AG09319 (cell line): ENCODE measurements around the gene CTBP1.

Source experiments
- DNase-seq: peaks from one replicate; pipeline ENCODE4 v3.0.0-alpha.2; 2010; ENCODE audit warnings: low read depth; ENCODE audit errors: extremely low read depth
- TF ChIP-seq, protein P1 (sequence below): IDR thresholded peaks from 2 replicates; pipeline ENCODE4 v1.5.1; 2011; ENCODE audit warnings: low read depth, mild to moderate bottlenecking, inconsistent platforms, low read length, moderate library complexity

Gene CTBP1

DNA sequence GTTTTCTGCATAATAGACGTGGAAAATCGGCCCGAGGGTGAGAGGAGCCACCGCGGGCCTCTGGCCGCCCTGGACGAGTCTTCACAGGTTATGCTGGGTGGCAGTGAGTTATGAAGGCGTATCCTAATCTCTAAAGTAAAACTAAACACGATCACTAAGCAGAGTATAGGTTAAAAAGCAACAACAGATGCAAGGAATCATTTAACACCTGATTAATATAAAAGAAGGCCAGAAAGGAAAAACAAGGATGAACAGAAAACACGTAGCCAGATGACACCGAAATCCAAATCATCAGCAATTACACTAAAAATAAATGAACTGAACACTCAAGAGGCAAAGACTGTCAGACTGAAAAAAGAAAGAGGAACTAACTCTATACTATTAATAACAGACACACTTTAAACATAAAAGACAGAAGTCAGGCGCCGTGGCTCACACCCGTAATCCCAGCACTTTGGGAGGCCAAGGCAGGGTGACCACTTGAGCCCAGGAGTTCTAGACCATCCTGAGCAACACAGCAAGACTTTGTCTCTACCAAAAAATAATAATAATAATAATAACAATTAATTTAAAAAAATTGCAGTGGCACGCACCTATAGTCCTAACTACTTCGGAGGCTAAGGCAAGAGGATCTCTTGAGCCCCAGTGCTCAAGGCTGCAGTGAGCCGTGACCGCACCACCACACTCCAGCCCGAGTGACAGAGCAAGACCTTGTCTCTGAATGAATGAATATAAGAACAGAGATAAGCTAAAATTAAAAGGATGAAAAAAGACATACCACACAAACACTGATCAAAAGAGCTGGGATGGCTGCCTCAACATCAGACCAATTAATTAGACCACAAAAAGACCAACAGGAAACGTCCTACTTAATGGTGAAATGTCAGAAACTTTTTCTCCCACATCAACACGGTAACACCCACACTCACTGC is 30.0 kb downstream of the CTBP1 start:
- TF ChIP-seq, protein P1, sequence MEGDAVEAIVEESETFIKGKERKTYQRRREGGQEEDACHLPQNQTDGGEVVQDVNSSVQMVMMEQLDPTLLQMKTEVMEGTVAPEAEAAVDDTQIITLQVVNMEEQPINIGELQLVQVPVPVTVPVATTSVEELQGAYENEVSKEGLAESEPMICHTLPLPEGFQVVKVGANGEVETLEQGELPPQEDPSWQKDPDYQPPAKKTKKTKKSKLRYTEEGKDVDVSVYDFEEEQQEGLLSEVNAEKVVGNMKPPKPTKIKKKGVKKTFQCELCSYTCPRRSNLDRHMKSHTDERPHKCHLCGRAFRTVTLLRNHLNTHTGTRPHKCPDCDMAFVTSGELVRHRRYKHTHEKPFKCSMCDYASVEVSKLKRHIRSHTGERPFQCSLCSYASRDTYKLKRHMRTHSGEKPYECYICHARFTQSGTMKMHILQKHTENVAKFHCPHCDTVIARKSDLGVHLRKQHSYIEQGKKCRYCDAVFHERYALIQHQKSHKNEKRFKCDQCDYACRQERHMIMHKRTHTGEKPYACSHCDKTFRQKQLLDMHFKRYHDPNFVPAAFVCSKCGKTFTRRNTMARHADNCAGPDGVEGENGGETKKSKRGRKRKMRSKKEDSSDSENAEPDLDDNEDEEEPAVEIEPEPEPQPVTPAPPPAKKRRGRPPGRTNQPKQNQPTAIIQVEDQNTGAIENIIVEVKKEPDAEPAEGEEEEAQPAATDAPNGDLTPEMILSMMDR: no peak
- no peak for DNase-seq

DNA sequence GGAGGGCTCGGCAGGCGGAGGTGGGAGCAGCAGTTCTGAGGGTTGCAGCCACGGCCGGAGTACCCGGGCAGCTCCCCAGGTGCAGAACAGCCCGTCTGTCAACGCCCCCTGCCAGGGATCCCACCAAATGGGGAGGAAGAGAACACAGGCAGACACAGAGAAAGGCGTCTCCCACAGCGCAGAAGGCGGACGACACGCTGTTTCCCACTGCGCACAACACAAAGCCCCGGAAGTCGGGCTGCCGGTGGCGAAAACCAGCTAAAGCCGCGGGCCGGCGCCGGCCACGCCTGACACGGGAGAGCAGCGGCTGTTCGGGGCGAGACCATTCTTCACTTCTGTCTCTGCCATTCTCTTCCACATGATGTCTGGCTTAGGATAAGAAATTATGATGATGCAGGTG is 31.6 kb downstream of the CTBP1 start:
- TF ChIP-seq, protein P1: no peak
- DNase-seq: no peak

DNA sequence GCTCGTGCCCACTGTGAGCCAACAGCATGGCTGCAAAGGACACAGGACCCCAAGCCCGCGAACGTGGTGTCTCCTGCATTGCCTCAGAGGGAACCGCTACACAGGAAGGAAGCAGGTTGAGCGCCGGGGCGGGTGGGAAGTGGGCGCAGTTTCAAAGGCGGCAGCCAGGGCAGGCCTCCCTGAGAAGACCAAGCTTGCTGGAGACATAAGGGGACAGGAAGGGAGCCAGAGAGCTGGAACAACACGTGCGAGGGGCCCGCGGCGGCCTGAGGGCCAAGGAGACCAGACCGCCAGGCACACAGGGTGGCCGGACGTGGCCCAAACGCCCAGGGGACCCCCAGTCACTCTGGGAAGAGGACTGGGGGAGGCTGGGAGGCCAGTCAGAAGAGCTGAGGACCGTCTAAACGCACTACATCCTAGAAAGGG is 32.0 kb downstream of the CTBP1 start:
- DNase-seq: no peak
- TF ChIP-seq, protein P1: no peak

DNA sequence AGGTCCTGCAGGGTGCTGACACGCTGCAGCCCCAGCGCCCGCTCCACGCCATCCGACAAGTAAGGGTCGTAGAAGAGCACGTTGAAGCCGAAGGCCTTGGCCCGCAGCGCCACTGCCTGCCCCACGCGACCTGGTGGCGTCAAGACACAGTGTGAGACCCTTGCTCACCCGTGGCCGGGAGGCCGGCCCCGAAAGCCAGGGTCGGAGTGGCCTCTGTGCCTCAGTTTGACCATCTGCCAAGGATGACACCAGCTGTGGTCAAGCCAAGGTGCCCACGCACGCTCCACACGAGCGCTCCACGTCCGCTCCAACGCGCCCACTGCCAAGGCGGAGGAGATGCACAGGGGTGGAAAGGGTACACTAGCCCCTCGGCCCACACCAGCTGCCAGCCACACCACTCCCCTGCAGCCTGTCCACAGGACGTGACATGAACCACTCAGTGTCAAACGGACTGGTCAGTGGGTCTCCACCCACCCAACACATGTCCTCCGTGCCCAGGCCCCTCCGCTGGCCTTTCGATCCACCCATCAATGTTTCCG is 32.8 kb downstream of the CTBP1 start:
- no peak for DNase-seq
- TF ChIP-seq, protein P1: no peak

DNA sequence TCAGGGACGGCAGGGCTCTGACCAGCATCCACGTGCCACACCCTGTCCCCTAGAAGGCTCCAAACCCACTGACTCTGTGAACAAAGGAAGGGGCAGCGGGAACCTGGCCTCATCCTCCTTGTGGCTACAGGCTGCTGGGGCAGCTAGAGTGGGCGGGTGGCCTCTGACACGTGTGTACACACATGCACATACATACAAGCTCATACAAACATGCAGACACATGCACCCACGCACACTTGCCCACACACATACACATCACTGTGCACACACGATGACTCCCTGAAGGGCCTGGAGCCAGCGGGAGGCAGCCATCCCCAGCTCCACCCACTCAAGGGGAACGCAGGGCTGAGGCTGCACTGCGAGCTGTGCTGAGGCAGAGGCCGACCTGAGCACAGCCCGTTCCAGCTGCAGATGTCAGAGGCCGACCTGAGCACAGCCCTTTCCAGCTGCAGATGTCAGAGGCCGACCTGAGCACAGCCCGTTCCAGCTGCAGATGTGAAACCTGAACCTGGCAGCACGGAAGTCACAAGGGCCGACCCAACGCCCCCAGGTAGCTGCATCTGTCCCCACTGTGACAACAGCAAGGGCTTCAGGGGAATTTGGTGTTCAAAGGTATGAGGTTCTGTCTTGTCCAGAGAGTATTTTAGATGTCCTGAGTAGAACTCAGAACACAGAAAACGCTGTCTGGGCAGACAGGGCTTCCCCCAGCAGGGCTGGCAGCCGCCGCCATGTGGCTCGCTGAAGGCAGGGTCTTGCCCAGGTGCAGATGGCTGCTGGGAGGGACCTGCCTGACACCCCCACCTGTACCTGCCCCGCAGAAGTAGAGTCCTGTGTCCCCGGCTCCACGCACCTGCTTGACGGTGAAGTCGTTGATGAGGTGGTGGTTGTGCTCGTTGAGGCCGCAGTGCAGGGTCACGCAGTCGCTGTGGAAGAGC is 33.5 kb downstream of the CTBP1 start:
- TF ChIP-seq, protein P1: no peak
- DNase-seq: no peak

DNA sequence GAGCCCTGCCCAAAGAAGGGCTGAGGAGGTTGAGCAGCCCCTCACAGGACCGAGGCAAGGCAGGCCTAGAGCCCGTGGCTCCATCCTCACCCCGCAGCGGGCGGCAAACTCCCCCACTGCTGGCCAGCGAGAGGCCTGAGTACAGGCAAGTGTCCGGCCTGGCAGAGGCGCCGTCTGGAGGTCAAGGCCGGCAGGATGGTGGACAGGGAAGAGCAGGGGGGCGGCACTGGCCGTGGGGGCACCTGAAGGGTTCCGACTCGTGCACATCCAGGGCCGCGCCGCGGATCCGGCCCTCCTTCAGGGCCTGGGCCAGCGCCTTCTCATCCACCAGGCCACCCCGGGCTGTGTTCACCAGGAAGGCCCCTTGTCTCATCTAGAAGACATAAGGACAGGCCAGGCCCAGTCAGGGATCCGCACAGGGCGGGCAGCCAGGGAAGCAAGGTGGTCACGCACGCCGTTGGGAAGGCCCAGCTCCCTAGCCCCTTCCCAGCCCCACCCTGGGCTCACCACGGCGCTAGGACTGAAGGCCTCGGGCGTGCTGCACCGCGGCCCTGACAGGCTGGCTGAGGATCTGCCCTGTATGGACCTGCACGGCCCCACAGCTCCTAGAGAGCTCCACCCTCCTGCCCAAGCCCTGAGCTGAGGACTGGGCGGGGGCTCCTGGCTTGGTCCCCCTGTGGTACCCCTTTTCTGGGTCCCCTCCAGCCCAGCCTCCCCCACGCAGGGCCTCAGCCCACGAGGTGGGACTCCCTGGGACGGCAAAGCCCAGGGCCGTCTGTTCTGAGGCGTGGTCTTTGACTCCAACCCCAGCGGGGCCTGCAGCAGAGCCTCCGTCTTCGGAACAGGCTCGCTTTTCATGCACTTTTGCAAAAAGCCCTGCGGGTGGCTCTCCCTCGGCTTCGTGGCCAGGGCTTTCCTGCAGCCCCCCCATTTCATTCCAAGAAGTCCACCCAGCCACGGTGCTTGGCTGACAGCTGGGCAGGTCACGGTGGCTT is 34.5 kb downstream of the CTBP1 start:
- DNase-seq: no peak
- TF ChIP-seq, protein P1: no peak
